Glutamatergic neuron (in vitro differentiated cells): ENCODE measurements around the gene SGCA. TPM values are rescaled to one million over a fixed set of nuclear protein-coding genes. Genes with fewer than 3 reads are reported as not detected.

Source experiments
- DNase-seq: peaks from one replicate; pipeline ENCODE4 v3.0.0; 2022
- H3K27ac Mint-ChIP-seq: one replicate; pipeline ENCODE4 v1.8.0; 2020; ENCODE audit warnings: mild to moderate bottlenecking, mixed read lengths, inconsistent platforms; ENCODE audit not compliant: unreplicated experiment
- H3K27me3 Mint-ChIP-seq: one replicate; pipeline ENCODE4 v1.8.0; 2020; ENCODE audit warnings: mild to moderate bottlenecking, moderate library complexity, mixed read lengths, inconsistent platforms; ENCODE audit not compliant: unreplicated experiment
- H3K36me3 Mint-ChIP-seq: one replicate; pipeline ENCODE4 v1.8.0; 2020; ENCODE audit warnings: mild to moderate bottlenecking, mixed read lengths, inconsistent platforms; ENCODE audit not compliant: unreplicated experiment
- H3K4me1 Mint-ChIP-seq: one replicate; pipeline ENCODE4 v1.8.0; 2020; ENCODE audit warnings: mild to moderate bottlenecking, low read depth, mixed read lengths, inconsistent platforms; ENCODE audit not compliant: unreplicated experiment
- H3K4me3 Mint-ChIP-seq: one replicate; pipeline ENCODE4 v1.8.0; 2020; ENCODE audit warnings: mild to moderate bottlenecking, mixed read lengths, inconsistent platforms; ENCODE audit not compliant: unreplicated experiment
- H3K9me3 Mint-ChIP-seq: one replicate; pipeline ENCODE4 v1.8.0; 2020; ENCODE audit warnings: mild to moderate bottlenecking, moderate library complexity, mixed read lengths, inconsistent platforms; ENCODE audit not compliant: unreplicated experiment
- CTCF ChIP-seq: fragments of 200-600 bp; sonication (generic); IDR thresholded peaks from one replicate; pipeline ENCODE4 v1.5.0; 2021; ENCODE audit not compliant: partially characterized antibody, unreplicated experiment
- total RNA-seq: library from RNA; stranded (reverse); fragmentation: NEBNext Ultra II Directional; extraction: Animal tissue kit (Norgen Biotek cat#: 25700); gene quantifications from one replicate; pipeline ENCODE4 v1.2.1, GENCODE V29; 2021; ENCODE audit not compliant: unreplicated experiment

The SGCA gene
- total RNA-seq, 1 donor from 2014 or later: 1.3 TPM

DNA sequence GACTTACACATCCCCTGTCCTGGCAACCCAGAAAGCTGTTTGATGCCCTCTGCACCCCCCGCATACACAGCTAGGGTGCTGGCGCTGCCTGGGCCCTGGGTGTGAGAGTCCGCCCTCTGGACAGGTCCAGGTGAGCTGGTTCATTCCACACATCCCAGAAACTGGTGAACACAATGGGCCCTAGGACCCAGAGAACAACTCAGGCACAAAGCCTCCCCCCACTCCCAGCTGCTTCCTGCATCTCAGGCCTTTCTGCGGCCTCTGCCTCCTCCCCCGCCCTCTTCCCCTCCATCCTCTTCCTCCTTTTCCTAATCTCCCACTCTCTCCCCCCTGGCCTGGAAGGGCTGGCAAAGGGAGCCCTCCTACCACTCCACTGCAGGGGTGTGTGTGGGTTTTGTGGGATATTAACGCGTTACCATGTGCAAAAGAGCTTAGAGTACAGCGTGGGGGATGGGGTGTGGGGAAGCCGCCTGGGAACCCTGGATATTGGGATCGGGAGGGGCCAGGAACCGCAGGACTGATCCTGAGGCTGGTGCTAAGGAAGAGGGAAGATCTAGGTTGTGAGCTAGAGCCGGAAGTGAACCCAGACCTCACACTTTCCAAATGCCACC, 13.8 kb upstream of the SGCA start:
- no peaks in the 10 kb centered on the region for H3K36me3 Mint-ChIP-seq
- H3K4me3 Mint-ChIP-seq: peak overlapping the region; percentile 91
- peaks cover 7% of the 10 kb centered on the region for H3K9me3 Mint-ChIP-seq
- DNase-seq: peak; percentile 76
- peaks cover 10% of the 10 kb centered on the region for H3K4me1 Mint-ChIP-seq
- peaks cover 6% of the 10 kb centered on the region for H3K27me3 Mint-ChIP-seq
- no peak for TF ChIP-seq CTCF
- H3K27ac Mint-ChIP-seq: peak overlapping the region; percentile 97

DNA sequence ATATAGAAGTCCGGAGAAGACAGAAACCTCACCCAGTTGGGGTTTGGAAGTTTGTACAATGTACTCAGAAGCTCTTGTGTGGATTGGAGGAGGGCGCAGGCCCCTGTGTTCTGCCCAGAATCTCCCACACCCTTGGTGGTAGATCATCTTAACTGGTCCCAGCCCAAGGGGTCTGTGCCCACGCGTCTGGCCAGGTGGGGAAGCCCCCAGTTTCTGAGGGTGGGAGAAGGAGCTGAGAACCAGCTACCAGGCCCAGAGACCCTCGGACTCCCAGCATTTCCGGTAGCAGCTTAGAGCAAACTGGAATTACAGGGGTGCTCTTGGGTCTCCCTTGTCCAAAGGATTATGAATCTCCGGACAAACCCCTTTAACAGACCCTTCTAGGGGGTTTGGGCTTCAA, 13.1 kb upstream of the SGCA start:
- DNase-seq: no peak
- peaks cover 5% of the 10 kb centered on the region for H3K27me3 Mint-ChIP-seq
- H3K4me3 Mint-ChIP-seq: peak overlapping the region; percentile 91
- H3K36me3 Mint-ChIP-seq: no peaks in the 10 kb centered on the region
- peaks cover 6% of the 10 kb centered on the region for H3K9me3 Mint-ChIP-seq
- TF ChIP-seq CTCF: no peak
- H3K27ac Mint-ChIP-seq: peak overlapping the region; percentile 97
- peaks cover 3% of the 10 kb centered on the region for H3K4me1 Mint-ChIP-seq

- Mint-ChIP-seq H3K9me3 (peaks cover 5% of the 10 kb centered on the region), H3K4me1 (peaks cover 2% of the 10 kb centered on the region), H3K27ac (no peak overlapping the region), H3K4me3 (no peak overlapping the region), H3K36me3 (no peaks in the 10 kb centered on the region), H3K27me3 (peaks cover 7% of the 10 kb centered on the region)
- TF ChIP-seq CTCF: no peak
- no peak for DNase-seq
Observed at GRCh38 chr17:50153650-50154575, 11.9 kb upstream of the SGCA start.

DNA sequence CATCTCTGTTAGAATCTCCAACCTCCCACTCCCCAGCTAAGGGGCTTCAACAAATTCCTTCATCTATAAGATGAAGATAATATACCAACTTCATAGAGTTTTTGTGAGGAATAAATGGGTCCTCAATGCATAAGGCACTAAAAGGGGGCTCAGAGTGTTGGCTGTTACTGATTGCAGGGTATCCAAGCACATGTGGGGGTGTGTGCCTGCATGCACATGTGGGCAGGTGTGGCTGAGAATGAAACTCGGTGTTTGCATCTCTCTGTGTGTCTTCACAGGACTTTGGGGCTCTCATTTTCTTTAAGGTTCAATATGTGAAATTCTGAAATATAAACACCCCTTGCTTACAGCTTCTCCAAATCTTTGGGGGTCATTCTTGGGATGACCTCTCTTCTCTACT, 11.2 kb upstream of the SGCA start:
- no peak overlapping the region for H3K4me3 Mint-ChIP-seq
- H3K27me3 Mint-ChIP-seq: peaks cover 7% of the 10 kb centered on the region
- no peak overlapping the region for H3K27ac Mint-ChIP-seq
- H3K36me3 Mint-ChIP-seq: no peaks in the 10 kb centered on the region
- DNase-seq: no peak
- peaks cover 2% of the 10 kb centered on the region for H3K4me1 Mint-ChIP-seq
- H3K9me3 Mint-ChIP-seq: peaks cover 5% of the 10 kb centered on the region
- TF ChIP-seq CTCF: no peak
